Loucy (cell line): ENCODE measurements around the gene HOXC11.

Source experiments
- H2AFZ ChIP-seq: fragments of 200-600 bp; sonication (generic); 2 replicates; pipeline ENCODE4 v1.6.0; 2016; ENCODE audit warnings: antibody characterized with exemption, mild to moderate bottlenecking, low read length, moderate library complexity
- H3F3A ChIP-seq: fragments of 200-600 bp; 2 replicates; pipeline ENCODE4 v1.6.0; 2016; ENCODE audit warnings: antibody characterized with exemption, low read depth, mild to moderate bottlenecking
- H3K27me3 ChIP-seq: fragments of 200-600 bp; sonication (generic); 2 replicates; pipeline ENCODE4 v1.6.1; 2014; ENCODE audit warnings: low read length, mild to moderate bottlenecking; ENCODE audit not compliant: insufficient read depth, poor library complexity, severe bottlenecking
- H3K36me3 ChIP-seq: fragments of 200-600 bp; sonication (generic); 2 replicates; pipeline ENCODE4 v1.6.1; 2016; ENCODE audit warnings: low read length; ENCODE audit not compliant: insufficient read depth
- H3K4me1 ChIP-seq: fragments of 200-600 bp; sonication (generic); 2 replicates; pipeline ENCODE4 v1.5.1; 2014; ENCODE audit warnings: low read length, mild to moderate bottlenecking; ENCODE audit not compliant: insufficient read depth, poor library complexity, severe bottlenecking
- H3K4me2 ChIP-seq: fragments of 200-600 bp; sonication (generic); 2 replicates; pipeline ENCODE4 v1.6.0; 2014; ENCODE audit warnings: antibody characterized with exemption, low read length, low read depth, mild to moderate bottlenecking; ENCODE audit not compliant: poor library complexity, severe bottlenecking
- H3K4me3 ChIP-seq: fragments of 200-600 bp; sonication (generic); 2 replicates; pipeline ENCODE4 v1.5.1; 2014; ENCODE audit warnings: low read length, mild to moderate bottlenecking, mixed read lengths; ENCODE audit not compliant: poor library complexity, severe bottlenecking
- H3K79me2 ChIP-seq: fragments of 200-600 bp; sonication (generic); 2 replicates; pipeline ENCODE4 v1.6.1; 2014; ENCODE audit warnings: low read length; ENCODE audit not compliant: insufficient read depth
- H3K9ac ChIP-seq: fragments of 200-600 bp; sonication (generic); 2 replicates; pipeline ENCODE4 v1.6.0; 2014; ENCODE audit warnings: mild to moderate bottlenecking, low read depth, low read length, moderate library complexity; ENCODE audit not compliant: poor library complexity, severe bottlenecking
- H3K9me2 ChIP-seq: fragments of 200-600 bp; sonication (generic); replicated peaks from 2 replicates; pipeline ENCODE4 v1.6.1; 2016; ENCODE audit warnings: low read depth, low read length, mixed read lengths
- H3K9me3 ChIP-seq: fragments of 200-600 bp; sonication (generic); 2 replicates; pipeline ENCODE4 v1.6.1; 2014; ENCODE audit warnings: mild to moderate bottlenecking, antibody characterized with exemption, low read length, low read depth; ENCODE audit not compliant: insufficient read depth
- H4K20me1 ChIP-seq: fragments of 200-600 bp; sonication (generic); 2 replicates; pipeline ENCODE4 v1.6.0; 2014; ENCODE audit warnings: antibody characterized with exemption, low read length, mild to moderate bottlenecking; ENCODE audit not compliant: insufficient read depth, poor library complexity, severe bottlenecking
- CTCF ChIP-seq: fragments of 200-600 bp; sonication (generic); conservative IDR thresholded peaks from 2 replicates; pipeline ENCODE4 v1.5.1; 2014; ENCODE audit warnings: mild to moderate bottlenecking, antibody characterized with exemption, low read length
- EZH2phosphoT487 ChIP-seq: fragments of 200-600 bp; IDR thresholded peaks from 2 replicates; pipeline ENCODE4 v1.6.1; 2018; ENCODE audit warnings: antibody characterized with exemption, mild to moderate bottlenecking, moderate library complexity, borderline replicate concordance

HOXC11 gene

GRCh38 chr12:54009171-54010052 lies 36.5 kb downstream of the HOXC11 start:
- H3K79me2 ChIP-seq: no peaks in the 10 kb centered on the region
- H4K20me1 ChIP-seq: no peaks in the 10 kb centered on the region
- H3K4me2 ChIP-seq: no peak overlapping the region
- H3K27me3 ChIP-seq: no peaks in the 10 kb centered on the region
- no peak overlapping the region for H2AFZ ChIP-seq
- no peaks in the 10 kb centered on the region for H3K9me3 ChIP-seq
- H3K36me3 ChIP-seq: no peaks in the 10 kb centered on the region
- no peak for TF ChIP-seq EZH2phosphoT487
- TF ChIP-seq CTCF: no peak
- no peak overlapping the region for H3K9ac ChIP-seq
- H3K4me3 ChIP-seq: no peak overlapping the region
- H3K4me1 ChIP-seq: peaks cover 41% of the 10 kb centered on the region
- H3K9me2 ChIP-seq: no peaks in the 10 kb centered on the region
- no peaks in the 10 kb centered on the region for H3F3A ChIP-seq

DNA sequence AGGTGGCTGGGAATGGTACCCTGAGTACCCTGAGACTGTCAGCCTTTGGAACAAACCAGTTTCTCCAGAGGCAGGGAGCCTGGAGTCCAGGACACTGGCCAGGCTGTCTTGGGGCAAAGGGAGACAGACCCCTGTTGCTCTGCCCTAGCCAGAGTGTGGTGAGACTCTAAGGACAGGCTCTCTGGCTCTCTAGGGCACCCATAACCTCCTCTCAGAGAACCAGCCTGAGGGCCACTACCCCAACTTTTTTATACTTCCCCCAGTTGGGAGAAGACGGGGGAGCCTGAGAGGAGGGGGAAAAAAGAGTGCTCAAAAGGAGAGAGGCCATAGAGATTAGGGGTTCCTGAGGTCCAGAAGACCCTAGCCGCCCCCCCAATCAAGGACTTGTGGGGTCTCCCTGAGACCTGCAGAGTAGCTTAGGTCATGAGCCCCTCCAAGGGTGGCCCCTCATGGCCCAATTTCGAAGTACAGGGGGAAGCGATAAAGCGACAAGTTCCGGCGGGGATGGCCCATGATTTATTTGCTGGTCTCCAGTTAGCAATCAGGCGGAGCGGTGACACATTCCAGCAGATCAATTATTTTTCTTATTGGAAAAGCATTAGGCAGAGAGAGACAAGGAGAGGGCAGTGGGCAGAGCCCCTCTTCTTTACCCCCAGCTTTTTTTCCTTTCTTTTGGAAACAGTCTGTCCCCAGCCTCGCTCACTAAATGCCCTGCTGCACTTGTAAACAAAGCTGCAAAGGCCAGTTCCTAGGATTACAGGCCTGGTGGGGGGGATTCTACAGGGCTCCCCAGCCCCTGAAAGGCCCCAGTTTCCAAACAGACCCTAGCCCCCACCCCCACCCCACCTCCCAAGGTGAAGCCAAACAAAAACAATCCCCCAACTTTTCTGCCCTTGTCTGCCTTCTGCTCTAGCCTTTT lies 37.4 kb downstream of the HOXC11 start:
- H3K4me2 ChIP-seq: peak overlapping the region; percentile 86
- no peaks in the 10 kb centered on the region for H3F3A ChIP-seq
- H3K79me2 ChIP-seq: no peaks in the 10 kb centered on the region
- H2AFZ ChIP-seq: no peak overlapping the region
- H3K4me3 ChIP-seq: no peak overlapping the region
- peaks cover 48% of the 10 kb centered on the region for H3K4me1 ChIP-seq
- H3K9me3 ChIP-seq: no peaks in the 10 kb centered on the region
- peak overlapping the region; percentile 61 for H3K9ac ChIP-seq
- H3K27me3 ChIP-seq: no peaks in the 10 kb centered on the region
- no peaks in the 10 kb centered on the region for H3K9me2 ChIP-seq
- H4K20me1 ChIP-seq: no peaks in the 10 kb centered on the region
- no peak for TF ChIP-seq EZH2phosphoT487
- no peak for TF ChIP-seq CTCF
- no peaks in the 10 kb centered on the region for H3K36me3 ChIP-seq

- Histone ChIP-seq H3K27me3 (no peaks in the 10 kb centered on the region), H3F3A (no peaks in the 10 kb centered on the region), H3K9ac (peak overlapping the region; percentile 61), H4K20me1 (no peaks in the 10 kb centered on the region), H3K4me2 (peak overlapping the region; percentile 86), H2AFZ (peak overlapping the region; percentile 32; the same call in 1 of the 2 replicates), H3K9me2 (no peaks in the 10 kb centered on the region), H3K79me2 (0 out of 2 replicates have a peak, but pooled peaks cover 4% of the 10 kb centered on the region), H3K36me3 (no peaks in the 10 kb centered on the region), H3K9me3 (no peaks in the 10 kb centered on the region), H3K4me3 (peak overlapping the region; percentile 61), H3K4me1 (peaks cover 55% of the 10 kb centered on the region)
- TF ChIP-seq EZH2phosphoT487 (no peak), CTCF (no peak)
Observed at GRCh38 chr12:54010972-54011664, 38.2 kb downstream of the HOXC11 start.
